Bronchial epithelial cell (primary cell): ENCODE data around the gene ANO9. TPM values are rescaled to one million over a fixed set of nuclear protein-coding genes. Genes with fewer than 3 reads are reported as not detected.

Source experiments
- DNase-seq: peaks from one replicate; pipeline ENCODE4 v3.0.0-alpha.2; 2010; ENCODE audit warnings: low read depth
- FAIRE-seq: peaks from 2 replicates; lab custom pipeline; 2011; peaks lifted over from hg19 to GRCh38; lab: Jason Lieb, UNC
- H3K27me3 ChIP-seq: 2 replicates; pipeline ENCODE4 v1.5.1; 2011; ENCODE audit warnings: low read length; ENCODE audit not compliant: control insufficient read depth, insufficient read depth
- H3K36me3 ChIP-seq: 2 replicates; pipeline ENCODE4 v1.5.1; 2011; ENCODE audit warnings: low read length; ENCODE audit not compliant: control insufficient read depth, insufficient read depth
- H3K4me3 ChIP-seq: 2 replicates; pipeline ENCODE4 v1.5.1; 2011; ENCODE audit warnings: mild to moderate bottlenecking, low read depth, low read length, control low read depth
- CTCF ChIP-seq: IDR thresholded peaks from 2 replicates; pipeline ENCODE4 v1.5.1; 2011; ENCODE audit warnings: mild to moderate bottlenecking, moderate library complexity, low read length, control low read depth, inconsistent platforms; ENCODE audit not compliant: insufficient read depth, severe bottlenecking
- total RNA-seq: library from RNA; depleted of rRNA; stranded (reverse); fragments of >200 nt; gene quantifications from 2 replicates; pipeline ENCODE4 v1.2.1, GENCODE V29; 2014

ANO9 gene
- total RNA-seq, 1 donor from 2014 or later, result 9.2 TPM

GRCh38 chr11:384511-384910 is 57.3 kb downstream of the ANO9 start:
- H3K36me3 ChIP-seq, result no peaks in the 10 kb centered on the region
- TF ChIP-seq CTCF, result no peak
- FAIRE-seq, result no peak
- no peak overlapping the region for H3K4me3 ChIP-seq
- H3K27me3 ChIP-seq, result no peaks in the 10 kb centered on the region
- DNase-seq, result no peak

- DNase-seq, result no peak
- peak; percentile 66 for FAIRE-seq
- no peak for TF ChIP-seq CTCF
- H3K27me3 ChIP-seq, result no peaks in the 10 kb centered on the region
- no peaks in the 10 kb centered on the region for H3K36me3 ChIP-seq
- H3K4me3 ChIP-seq, result no peak overlapping the region
Measured at GRCh38 chr11:383431-383830, 58.4 kb downstream of the ANO9 start.

GRCh38 chr11:382081-382629 is 59.7 kb downstream of the ANO9 start:
- no peak for FAIRE-seq
- no peak for TF ChIP-seq CTCF
- H3K36me3 ChIP-seq, result no peaks in the 10 kb centered on the region
- no peaks in the 10 kb centered on the region for H3K27me3 ChIP-seq
- no peak overlapping the region for H3K4me3 ChIP-seq
- DNase-seq, result no peak

- TF ChIP-seq CTCF, result no peak
- no peak for FAIRE-seq
- no peak overlapping the region for H3K4me3 ChIP-seq
- no peaks in the 10 kb centered on the region for H3K36me3 ChIP-seq
- H3K27me3 ChIP-seq, result no peaks in the 10 kb centered on the region
- DNase-seq, result no peak
Measured at GRCh38 chr11:381501-382072, 60.2 kb downstream of the ANO9 start.

GRCh38 chr11:380996-381395 is 60.8 kb downstream of the ANO9 start:
- H3K36me3 ChIP-seq, result no peaks in the 10 kb centered on the region
- no peak overlapping the region for H3K4me3 ChIP-seq
- FAIRE-seq, result no peak
- no peaks in the 10 kb centered on the region for H3K27me3 ChIP-seq
- no peak for DNase-seq
- no peak for TF ChIP-seq CTCF

GRCh38 chr11:380491-380890 is 61.3 kb downstream of the ANO9 start:
- no peak for FAIRE-seq
- no peak for TF ChIP-seq CTCF
- DNase-seq, result no peak

More at GRCh38 chr11:380491-380890, 61.3 kb downstream of the ANO9 start:
- no peaks in the 10 kb centered on the region for H3K27me3 ChIP-seq
- H3K36me3 ChIP-seq, result no peaks in the 10 kb centered on the region
- H3K4me3 ChIP-seq, result no peak overlapping the region
